Esophagus squamous epithelium (tissue), 5 donors: ENCODE measurements around the gene GSE1. TPM values are rescaled to one million over a fixed set of nuclear protein-coding genes. Genes with fewer than 3 reads are reported as not detected.

Experiments
- DNase-seq: peaks from one replicate; lab custom pipeline; 2025; lab: John Stamatoyannopoulos, UW
- H3K27ac ChIP-seq, 4 donors: fragments of 200-600 bp; sonication (generic); one replicate each; pipeline ENCODE4 v1.5.1; 2016 to 2019; ENCODE audit warnings: mild to moderate bottlenecking in 1 of 4
- H3K27me3 ChIP-seq, 4 donors: fragments of 200-600 bp; sonication (generic); 1 replicate in 3 of 4; 2 replicates in 1 of 4; pipeline versions ENCODE4 v1.5.1 to v1.6.0; 2017 to 2021; ENCODE audit warnings: antibody characterized with exemption in 1 of 4
- H3K36me3 ChIP-seq, 3 donors: fragments of 200-600 bp; sonication (generic); one replicate each; pipeline ENCODE4 v1.5.1; 2016 to 2019
- H3K4me1 ChIP-seq, 3 donors: fragments of 200-600 bp; sonication (generic); one replicate each; pipeline ENCODE4 v1.5.1; 2017 to 2019
- H3K4me3 ChIP-seq, 4 donors: fragments of 200-600 bp; sonication (generic); 1 replicate in 3 of 4; 2 replicates in 1 of 4; pipeline ENCODE4 v1.5.1; 2016 to 2019; ENCODE audit warnings: mild to moderate bottlenecking in 2 of 4, moderate library complexity in 1 of 4
- H3K9me3 ChIP-seq, 3 donors: fragments of 200-600 bp; sonication (generic); one replicate each; pipeline ENCODE4 v1.5.1; 2016 to 2019
- CTCF ChIP-seq, 6 experiments: fragments of 450-650 bp in 4 of 6; fragments of 200-600 bp in 2 of 6; sonication (generic) in 2 of 6; IDR thresholded peaks; one replicate each; pipeline ENCODE4 v1.5.1; 2016 to 2019; ENCODE audit warnings: antibody characterized with exemption in 6 of 6, mild to moderate bottlenecking in 4 of 6, moderate library complexity in 4 of 6
- POLR2A ChIP-seq, 4 donors: fragments of 450-650 bp; IDR thresholded peaks; one replicate each; pipeline ENCODE4 v1.6.1; 2017; ENCODE audit warnings: antibody characterized with exemption in 4 of 4, mild to moderate bottlenecking in 4 of 4, moderate library complexity in 3 of 4
- WGBS, 2 donors: methylation state at CpG; one replicate each; pipeline ENCODE4 v1.1.5; 2018; 5-methylcytosine and 5-hydroxymethylcytosine counted together
- intact Hi-C: fragments of 100-400 bp; cut with DNase I; formaldehyde crosslinking; loops from one replicate; pipeline ENCODE4 v1.15.0; 2022
- total RNA-seq, 4 donors: library from RNA; depleted of rRNA; stranded (reverse); fragments of >200 nt; gene quantifications; one replicate each; pipeline ENCODE4 v1.1.0, GENCODE V29; 2016
- donor health status: DM: yes; HTN: yes; CAD: no.

GSE1 gene
- total RNA-seq, 4 donors from 2014 or later: 24.6 to 33.6 (median 28.9) TPM

GRCh38 chr16:85695196-85696128 lies 82.3 kb downstream of the GSE1 start:
- intact Hi-C loops: no loop called here
- TF ChIP-seq POLR2A (IDR thresholded peaks at IDR 0.05) (no peak), CTCF (IDR thresholded peaks at IDR 0.05) (no peak)
- Histone ChIP-seq H3K27me3 (peaks cover 0 to 60% (median 0%) of the 10 kb centered on the region in 4 donors), H3K36me3 (no peaks in the 10 kb centered on the region), H3K27ac (no peak overlapping the region), H3K9me3 (no peaks in the 10 kb centered on the region), H3K4me1 (peaks cover 5 to 26% (median 6%) of the 10 kb centered on the region in 3 donors), H3K4me3 (no peak overlapping the region)
- 76 to 81% methylated on average over 15 to 16 of the region's 24 CpGs for whole genome bisulfite sequencing, 2 donors
- DNase-seq: no peak

GRCh38 chr16:85696781-85697180 lies 83.7 kb downstream of the GSE1 start:
- no peak for DNase-seq
- H3K27me3 ChIP-seq: peaks cover 0 to 54% (median 0%) of the 10 kb centered on the region in 4 donors
- H3K4me3 ChIP-seq: peak overlapping the region in 1 of 4 donors; percentile 11
- no peaks in the 10 kb centered on the region for H3K9me3 ChIP-seq
- intact Hi-C loops: no loop called here
- 18 to 53% methylated on average over 16 of the region's 16 CpGs for WGBS, 2 donors
- H3K27ac ChIP-seq: peak overlapping the region in 1 of 4 donors; percentile 42
- TF ChIP-seq POLR2A (IDR thresholded peaks at IDR 0.05) (no peak), CTCF (IDR thresholded peaks at IDR 0.05) (no peak)
- no peaks in the 10 kb centered on the region for H3K36me3 ChIP-seq
- H3K4me1 ChIP-seq: peaks cover 5 to 24% (median 6%) of the 10 kb centered on the region in 3 donors

DNA sequence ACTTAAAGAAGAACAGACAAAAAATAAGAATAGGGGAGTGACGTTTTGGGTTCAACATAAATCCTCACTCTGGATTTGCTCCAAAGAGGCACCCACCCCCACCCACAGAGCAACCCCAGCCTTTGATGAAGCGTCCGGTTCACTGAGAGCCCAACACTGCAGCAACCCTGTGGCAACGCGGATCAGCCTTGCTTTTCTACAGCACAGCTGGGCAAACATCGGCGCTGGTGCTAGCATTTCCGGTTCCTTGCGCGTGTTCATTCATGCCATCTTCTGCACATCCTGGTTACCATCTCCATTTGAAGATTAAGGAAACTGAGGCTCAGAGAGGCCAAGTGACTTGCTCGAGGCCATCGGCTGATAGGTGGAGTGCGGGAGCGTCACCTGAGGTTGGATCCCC lies 84.3 kb downstream of the GSE1 start:
- WGBS, 2 donors: 38 to 50% methylated on average over 13 to 14 of the region's 14 CpGs
- H3K27me3 ChIP-seq: peaks cover 0 to 47% (median 0%) of the 10 kb centered on the region in 4 donors
- no peaks in the 10 kb centered on the region for H3K9me3 ChIP-seq
- intact Hi-C loops: no loop called here
- H3K36me3 ChIP-seq: no peaks in the 10 kb centered on the region
- no peak for DNase-seq
- peak overlapping the region in 1 of 4 donors; percentile 42 for H3K27ac ChIP-seq
- peak overlapping the region in 1 of 4 donors; percentile 11 for H3K4me3 ChIP-seq
- peaks cover 5 to 24% (median 6%) of the 10 kb centered on the region in 3 donors for H3K4me1 ChIP-seq
- TF ChIP-seq CTCF (IDR thresholded peaks at IDR 0.05): no peak

GRCh38 chr16:85698459-85698891 lies 85.4 kb downstream of the GSE1 start:
- Histone ChIP-seq H3K4me1 (peaks cover 5 to 24% (median 6%) of the 10 kb centered on the region in 3 donors), H3K27ac (no peak overlapping the region), H3K4me3 (no peak overlapping the region), H3K27me3 (peaks cover 0 to 46% (median 0%) of the 10 kb centered on the region in 4 donors), H3K9me3 (no peaks in the 10 kb centered on the region), H3K36me3 (no peaks in the 10 kb centered on the region)
- TF ChIP-seq CTCF (IDR thresholded peaks at IDR 0.05): no peak
- no peak for TF ChIP-seq POLR2A (IDR thresholded peaks at IDR 0.05)
- intact Hi-C loops: no loop called here
- 80 to 100% methylated on average over 2 to 5 of the region's 7 CpGs for WGBS, 2 donors
- no peak for DNase-seq
